Suppressor macrophage (primary cell): ENCODE measurements around the gene THADA.
"Not testable (repeated sequence)": the region's sequence is repeated elsewhere in the genome, so short reads cannot be mapped to it uniquely, and the experiment has no call there.

Experiments used
- DNase-seq, 4 experiments: peaks; one replicate each; pipeline ENCODE4 v3.0.0-alpha.2; 2020 to 2022
- total RNA-seq, 17 experiments: gene quantifications; one replicate each; lab custom pipeline; 2026; ENCODE audit warnings: mixed read lengths in 6 of 17, inconsistent platforms in 3 of 17; lab: John Stamatoyannopoulos, UW

Gene THADA, protein sequence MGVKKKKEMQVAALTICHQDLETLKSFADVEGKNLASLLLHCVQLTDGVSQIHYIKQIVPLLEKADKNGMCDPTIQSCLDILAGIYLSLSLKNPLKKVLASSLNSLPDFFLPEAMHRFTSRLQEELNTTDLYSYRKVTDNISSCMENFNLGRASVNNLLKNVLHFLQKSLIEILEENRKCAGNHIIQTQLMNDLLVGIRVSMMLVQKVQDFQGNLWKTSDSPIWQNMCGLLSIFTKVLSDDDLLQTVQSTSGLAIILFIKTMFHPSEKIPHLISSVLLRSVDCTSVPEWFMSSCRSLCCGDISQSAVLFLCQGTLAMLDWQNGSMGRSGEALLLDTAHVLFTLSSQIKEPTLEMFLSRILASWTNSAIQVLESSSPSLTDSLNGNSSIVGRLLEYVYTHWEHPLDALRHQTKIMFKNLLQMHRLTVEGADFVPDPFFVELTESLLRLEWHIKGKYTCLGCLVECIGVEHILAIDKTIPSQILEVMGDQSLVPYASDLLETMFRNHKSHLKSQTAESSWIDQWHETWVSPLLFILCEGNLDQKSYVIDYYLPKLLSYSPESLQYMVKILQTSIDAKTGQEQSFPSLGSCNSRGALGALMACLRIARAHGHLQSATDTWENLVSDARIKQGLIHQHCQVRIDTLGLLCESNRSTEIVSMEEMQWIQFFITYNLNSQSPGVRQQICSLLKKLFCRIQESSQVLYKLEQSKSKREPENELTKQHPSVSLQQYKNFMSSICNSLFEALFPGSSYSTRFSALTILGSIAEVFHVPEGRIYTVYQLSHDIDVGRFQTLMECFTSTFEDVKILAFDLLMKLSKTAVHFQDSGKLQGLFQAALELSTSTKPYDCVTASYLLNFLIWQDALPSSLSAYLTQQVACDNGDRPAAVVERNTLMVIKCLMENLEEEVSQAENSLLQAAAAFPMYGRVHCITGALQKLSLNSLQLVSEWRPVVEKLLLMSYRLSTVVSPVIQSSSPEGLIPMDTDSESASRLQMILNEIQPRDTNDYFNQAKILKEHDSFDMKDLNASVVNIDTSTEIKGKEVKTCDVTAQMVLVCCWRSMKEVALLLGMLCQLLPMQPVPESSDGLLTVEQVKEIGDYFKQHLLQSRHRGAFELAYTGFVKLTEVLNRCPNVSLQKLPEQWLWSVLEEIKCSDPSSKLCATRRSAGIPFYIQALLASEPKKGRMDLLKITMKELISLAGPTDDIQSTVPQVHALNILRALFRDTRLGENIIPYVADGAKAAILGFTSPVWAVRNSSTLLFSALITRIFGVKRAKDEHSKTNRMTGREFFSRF (N-terminal part only)
- total RNA-seq: 29.9 to 97.8 (median 76.6) reads per million in 17 experiments

GRCh38 chr2:43595603-43596412 lies at the start of gene THADA:
Gene THADA, minus strand, starts transcription at chr2:43596038. Its CDS starts 3,646 bp downstream, at chr2:43592392.
- DNase-seq: peak; percentile 99 to 100 (median 100)

DNA sequence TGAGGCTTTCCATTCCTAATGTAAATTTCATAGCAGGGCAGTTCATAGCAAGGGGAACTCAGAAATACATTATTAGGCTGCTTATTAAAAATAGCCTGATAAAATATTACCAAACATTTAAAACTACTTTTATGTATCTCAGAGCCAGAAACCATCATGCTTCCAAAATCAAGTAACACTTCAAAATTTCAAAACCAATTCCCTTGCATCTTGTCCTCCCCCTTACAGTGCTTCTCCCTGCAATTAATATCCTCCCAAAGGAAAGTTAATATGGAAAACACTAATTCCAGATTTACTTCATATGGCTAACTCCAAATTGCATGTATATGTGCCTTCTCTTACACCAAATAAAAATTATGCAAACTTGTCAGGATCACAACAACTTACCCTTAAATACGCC lies 47.8 kb upstream of the THADA start:
- no peak for DNase-seq

DNA sequence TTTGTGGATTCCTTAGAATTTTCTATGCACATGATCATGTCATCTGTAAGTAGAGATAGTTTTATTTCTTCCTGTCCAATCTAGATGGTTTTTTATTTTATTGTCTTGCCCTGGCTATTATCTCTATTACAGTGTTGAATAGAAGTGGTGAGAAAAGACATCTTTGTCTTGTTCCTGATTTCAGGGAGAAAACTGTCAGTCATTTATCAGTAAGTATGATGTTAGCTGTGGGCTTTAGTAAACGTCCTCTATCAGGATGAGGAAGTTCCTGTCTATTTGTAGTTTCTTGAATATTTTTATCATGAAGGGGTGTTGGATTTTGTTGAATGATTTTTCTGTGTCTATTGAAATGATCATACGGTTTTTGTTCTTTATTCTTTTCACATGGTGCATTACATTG lies 46.5 kb upstream of the THADA start:
- peak in 1 of 4 experiments; percentile 4 for DNase-seq

- peak; percentile 79 to 89 (median 81) for DNase-seq
Measured at GRCh38 chr2:43637030-43637803, 41.4 kb upstream of the THADA start, which contains the start of gene PLEKHH2. Gene PLEKHH2, plus strand, starts transcription at chr2:43637260. Its CDS starts 7,414 bp downstream, at chr2:43644674.

DNA sequence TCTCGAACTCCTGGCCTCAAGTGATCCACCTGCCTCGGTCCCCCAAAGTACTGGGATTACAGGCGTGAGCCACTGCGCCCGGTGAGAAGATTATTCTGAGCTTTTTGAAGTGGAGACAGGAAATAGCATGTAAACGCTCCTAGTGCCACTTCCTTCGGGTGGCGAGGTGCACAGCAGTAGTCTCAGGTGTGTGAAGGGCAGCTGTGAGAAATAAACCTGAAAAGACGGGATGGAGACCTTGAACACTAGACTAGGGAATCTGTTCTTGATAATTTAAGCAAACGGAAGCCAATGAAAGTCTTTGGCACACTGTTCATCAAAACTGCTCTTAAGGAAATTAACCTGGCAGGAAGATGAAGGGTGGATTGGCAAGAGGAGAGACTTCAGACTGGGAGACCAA lies 40.8 kb upstream of the THADA start:
- DNase-seq: no peak

DNA sequence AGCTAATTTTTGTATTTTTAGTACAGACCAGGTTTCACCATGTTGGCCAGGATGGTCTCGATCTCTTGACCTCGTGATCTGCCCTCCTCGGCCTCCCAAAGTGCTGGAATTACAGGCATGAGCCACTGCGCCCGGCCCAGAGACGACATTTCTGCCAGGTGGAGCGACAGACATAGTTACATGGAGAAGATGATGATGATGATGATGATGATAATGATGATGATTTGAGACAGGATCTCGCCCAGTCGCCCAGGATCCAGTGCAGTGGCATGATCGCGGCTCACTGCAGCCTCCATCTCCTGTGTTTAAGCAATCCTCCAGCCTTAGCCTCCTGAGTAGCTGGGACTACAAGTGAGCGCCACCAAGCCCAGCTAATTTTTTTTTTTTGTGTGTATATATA lies 40.3 kb upstream of the THADA start:
- DNase-seq: not testable (repeated sequence)

GRCh38 chr2:43634604-43635306 lies 38.9 kb upstream of the THADA start:
- DNase-seq: no peak

GRCh38 chr2:43631618-43632317 lies 35.9 kb upstream of the THADA start:
- DNase-seq: no peak

DNA sequence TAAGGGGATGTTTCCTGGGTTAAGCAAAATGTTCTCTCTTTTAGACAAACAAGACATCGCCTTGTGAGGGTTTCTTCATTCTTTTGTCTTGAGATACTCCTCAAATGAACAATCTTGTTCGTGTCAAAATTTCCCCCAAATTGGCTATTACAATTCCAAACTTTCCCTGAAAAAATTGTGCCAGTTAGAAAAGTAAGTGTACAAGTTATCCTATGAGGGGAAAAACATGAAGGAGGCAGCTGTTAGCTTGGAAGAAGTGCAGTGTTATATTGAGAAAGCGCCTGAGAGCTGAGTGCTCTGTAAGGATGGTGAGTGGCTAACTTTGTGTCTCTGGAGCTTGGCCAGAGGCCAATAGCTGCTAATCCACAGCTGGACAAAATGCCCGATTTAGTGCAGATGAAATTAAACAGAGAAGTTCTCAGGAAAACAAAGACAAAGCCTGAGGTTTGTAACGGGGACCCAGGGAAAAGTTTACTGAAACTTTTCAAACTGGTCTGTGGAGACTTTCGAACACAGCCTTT lies 27.2 kb upstream of the THADA start:
- no peak for DNase-seq

DNA sequence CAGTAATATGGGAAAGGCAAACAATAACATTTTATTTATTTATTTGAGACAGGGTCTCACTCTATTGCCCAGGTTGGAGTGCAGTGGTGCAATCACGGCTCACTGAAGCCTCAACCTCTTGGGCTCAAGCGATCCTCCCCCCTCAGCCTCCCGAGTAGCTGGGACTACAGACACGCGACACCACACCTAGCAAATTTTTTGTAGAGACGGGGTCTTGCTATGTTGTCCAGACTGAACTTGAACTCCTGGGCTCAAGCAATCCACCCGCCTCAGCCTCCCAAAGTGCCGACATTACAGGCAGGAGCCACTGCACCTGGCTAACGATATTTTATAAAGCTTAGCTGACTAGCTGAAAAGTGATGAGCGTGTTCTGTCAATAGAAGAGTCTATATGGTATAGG lies 23.7 kb upstream of the THADA start:
- DNase-seq: no peak

GRCh38 chr2:43616967-43617680 lies 21.3 kb upstream of the THADA start:
- no peak for DNase-seq

DNA sequence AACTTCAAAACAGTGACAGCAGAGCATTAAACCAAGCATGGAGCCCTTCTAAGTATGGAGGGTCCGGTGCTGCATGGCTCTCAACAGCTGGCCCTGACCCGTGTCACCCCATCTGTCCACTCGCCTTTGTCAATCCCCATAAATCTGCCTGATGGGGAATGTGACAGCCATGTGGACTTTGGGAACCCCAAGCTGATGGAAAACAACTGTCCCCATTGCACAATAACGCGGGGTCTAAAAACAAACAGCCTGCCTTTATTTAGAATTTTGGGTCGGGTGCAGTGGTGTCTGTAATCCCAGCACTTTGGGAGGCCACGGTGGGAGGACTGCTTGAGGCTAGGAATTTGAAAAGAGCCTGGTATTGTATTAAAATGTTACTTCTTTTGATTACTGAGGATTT lies 17.1 kb upstream of the THADA start:
- DNase-seq: no peak

DNA sequence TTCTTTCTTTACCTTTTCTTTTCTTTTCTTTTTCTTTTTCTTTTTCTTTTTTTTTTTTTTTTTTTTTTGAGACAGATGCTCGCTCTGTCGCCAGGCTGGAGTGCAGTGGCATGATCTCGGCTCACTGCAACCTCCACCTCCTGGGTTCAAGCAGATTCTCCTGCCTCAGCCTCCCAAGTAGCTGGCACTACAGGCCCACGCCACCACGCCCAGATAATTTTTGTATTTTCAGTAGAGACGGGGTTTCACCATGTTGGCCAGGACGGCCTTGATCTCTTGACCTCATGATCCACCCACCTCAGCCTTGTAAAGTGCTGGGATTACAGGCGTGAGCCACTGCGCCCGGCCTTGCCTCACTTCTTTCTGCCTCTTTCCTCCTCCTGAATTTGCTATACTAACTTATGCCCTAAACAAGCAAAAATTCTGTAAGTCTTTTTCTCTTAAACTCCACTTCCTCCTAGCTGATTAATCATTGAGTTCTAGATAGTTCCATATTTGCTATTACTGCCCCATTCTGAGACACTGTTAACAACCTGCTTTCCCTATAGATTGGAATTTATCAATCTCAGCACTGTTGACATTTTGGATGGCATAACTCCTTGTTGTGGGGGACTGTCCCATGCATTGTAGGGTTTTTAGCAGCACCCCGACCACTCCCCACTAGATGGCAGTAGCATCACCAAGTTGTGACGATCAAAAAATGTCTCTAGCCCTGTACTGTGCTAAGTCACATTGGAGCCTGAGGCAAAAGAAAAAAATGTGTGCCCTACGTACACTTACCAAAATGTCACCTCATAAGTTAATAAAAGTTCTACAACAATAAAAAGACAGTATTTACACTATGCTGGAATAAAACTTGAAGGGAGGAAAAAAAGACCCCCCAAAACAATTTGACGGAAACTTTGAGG lies 16.4 kb upstream of the THADA start:
- peak; percentile 77 to 89 (median 84) for DNase-seq

DNA sequence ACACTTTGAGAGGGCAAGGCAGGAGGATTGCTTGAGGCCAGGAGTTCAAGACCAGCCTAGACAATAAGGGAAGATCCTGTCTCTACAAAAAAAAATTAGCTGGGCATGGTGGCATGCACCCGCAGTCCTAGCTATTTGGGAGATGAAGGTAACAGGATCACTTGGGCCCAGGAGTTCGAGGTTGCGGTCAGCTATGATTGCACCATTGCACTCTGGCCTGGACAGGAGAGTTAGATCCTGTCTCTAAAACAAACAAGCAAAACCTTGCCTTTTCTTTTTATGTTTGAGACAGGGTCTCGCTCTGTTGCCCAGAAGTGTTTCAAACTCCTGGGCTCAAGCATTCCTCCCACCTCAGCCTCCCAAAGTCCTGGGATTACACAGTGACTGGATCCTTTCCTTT lies 14.5 kb upstream of the THADA start:
- no peak for DNase-seq

- DNase-seq: peak; percentile 67 to 81 (median 71)
Measured at GRCh38 chr2:43609290-43609918, 13.6 kb upstream of the THADA start.

DNA sequence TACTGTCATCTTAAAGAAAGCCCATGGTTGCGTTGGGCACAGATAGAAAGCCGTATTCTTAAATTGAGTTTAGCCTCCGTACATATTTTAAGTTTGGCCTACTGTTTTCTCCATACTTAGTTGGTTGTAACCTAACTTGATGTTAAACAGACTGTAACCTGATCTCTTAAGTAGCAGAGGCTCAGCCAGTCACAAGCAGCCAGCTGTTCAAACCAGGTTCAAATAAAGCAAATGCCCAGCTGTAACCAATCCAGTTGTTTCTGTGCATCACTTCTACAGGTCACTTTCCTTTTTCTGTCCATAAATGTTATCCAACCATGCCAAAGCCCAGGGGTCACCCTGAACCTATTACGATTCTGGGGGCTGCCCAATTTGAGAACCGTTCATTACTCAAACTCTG lies 10.0 kb upstream of the THADA start:
- DNase-seq: no peak
